OCI-LY1 (cell line): ENCODE data around the gene GALNTL6.

Experiments used
- H2AFZ ChIP-seq: fragments of 200-600 bp; sonication (generic), shearing (Covaris generic); 2 replicates; pipeline ENCODE4 v1.6.0; 2014; ENCODE audit warnings: antibody characterized with exemption, mild to moderate bottlenecking, low read length
- H3F3A ChIP-seq: fragments of 200-600 bp; sonication (generic), shearing (Covaris generic); 2 replicates; pipeline ENCODE4 v1.6.0; 2014; ENCODE audit warnings: mild to moderate bottlenecking, antibody characterized with exemption, low read length, moderate library complexity; ENCODE audit not compliant: insufficient read depth
- H3K27ac ChIP-seq: fragments of 200-600 bp; sonication (generic); 2 replicates; pipeline ENCODE4 v1.5.1; 2014; ENCODE audit warnings: low read length, mixed run types, mild to moderate bottlenecking, low read depth; ENCODE audit not compliant: poor library complexity, severe bottlenecking
- H3K27me3 ChIP-seq: fragments of 200-600 bp; sonication (generic); 2 replicates; pipeline ENCODE4 v1.6.0; 2014; ENCODE audit warnings: antibody characterized with exemption, mild to moderate bottlenecking, low read length, moderate library complexity; ENCODE audit not compliant: insufficient read depth
- H3K36me3 ChIP-seq: fragments of 200-600 bp; sonication (generic); 2 replicates; pipeline ENCODE4 v1.6.1; 2014; ENCODE audit warnings: mild to moderate bottlenecking, antibody characterized with exemption, low read length, moderate library complexity, mixed read lengths; ENCODE audit not compliant: insufficient read depth
- H3K4me1 ChIP-seq: fragments of 200-600 bp; sonication (generic); 2 replicates; pipeline ENCODE4 v1.5.1; 2014; ENCODE audit warnings: mild to moderate bottlenecking, low read length, moderate library complexity; ENCODE audit not compliant: insufficient read depth, severe bottlenecking
- H3K4me2 ChIP-seq: fragments of 200-600 bp; sonication (generic), shearing (Covaris generic); 2 replicates; pipeline ENCODE4 v1.6.1; 2014; ENCODE audit warnings: low read length
- H3K4me3 ChIP-seq: fragments of 200-600 bp; sonication (generic); 2 replicates; pipeline ENCODE4 v1.5.1; 2014; ENCODE audit warnings: low read length, low read depth, mild to moderate bottlenecking, mixed read lengths; ENCODE audit not compliant: poor library complexity, severe bottlenecking
- H3K79me2 ChIP-seq: fragments of 200-600 bp; shearing (Covaris generic); 2 replicates; pipeline ENCODE4 v1.6.1; 2016; ENCODE audit warnings: mixed run types, low read length, mixed read lengths; ENCODE audit not compliant: insufficient read depth
- H3K9ac ChIP-seq: fragments of 200-600 bp; sonication (generic), shearing (Covaris generic); 2 replicates; pipeline ENCODE4 v1.6.1; 2014; ENCODE audit warnings: mild to moderate bottlenecking, low read length, mixed read lengths
- H3K9me2 ChIP-seq: fragments of 200-600 bp; sonication (generic), shearing (Covaris generic); 2 replicates; pipeline ENCODE4 v1.6.1; 2014; ENCODE audit warnings: low read depth, mild to moderate bottlenecking, low read length, mixed read lengths
- H3K9me3 ChIP-seq: fragments of 200-600 bp; shearing (Covaris generic); 2 replicates; pipeline ENCODE4 v1.6.1; 2014; ENCODE audit warnings: low read length, mixed read lengths
- H4K20me1 ChIP-seq: fragments of 200-600 bp; sonication (generic), shearing (Covaris generic); 2 replicates; pipeline ENCODE4 v1.6.0; 2016; ENCODE audit warnings: mild to moderate bottlenecking, low read length; ENCODE audit not compliant: insufficient read depth
- CTCF ChIP-seq: fragments of 200-600 bp; sonication (generic), shearing (Covaris generic); IDR thresholded peaks from 2 replicates; pipeline ENCODE4 v1.5.1; 2017; ENCODE audit warnings: mild to moderate bottlenecking, antibody characterized with exemption, low read length, moderate library complexity, mixed read lengths
- EZH2 ChIP-seq: fragments of 200-600 bp; sonication (generic), shearing (Covaris generic); IDR thresholded peaks from 2 replicates; pipeline ENCODE4 v1.8.0; 2017; ENCODE audit warnings: borderline replicate concordance, mixed run types, mild to moderate bottlenecking, antibody characterized with exemption, low read length, moderate library complexity, mixed read lengths

Gene GALNTL6

GRCh38 chr4:173057901-173058300 lies 1244.7 kb downstream of the GALNTL6 start:
- H3K4me1 ChIP-seq: no peaks in the 10 kb centered on the region
- no peak overlapping the region for H3K4me2 ChIP-seq
- H3F3A ChIP-seq: no peaks in the 10 kb centered on the region
- H2AFZ ChIP-seq: no peak overlapping the region
- no peaks in the 10 kb centered on the region for H3K79me2 ChIP-seq
- H3K27ac ChIP-seq: no peak overlapping the region
- H3K27me3 ChIP-seq: no peaks in the 10 kb centered on the region
- no peaks in the 10 kb centered on the region for H4K20me1 ChIP-seq
- H3K9ac ChIP-seq: no peak overlapping the region
- no peak overlapping the region for H3K4me3 ChIP-seq
- H3K9me2 ChIP-seq: no peaks in the 10 kb centered on the region
- H3K36me3 ChIP-seq: no peaks in the 10 kb centered on the region
- no peaks in the 10 kb centered on the region for H3K9me3 ChIP-seq
- TF ChIP-seq EZH2 (no peak), CTCF (no peak)

- Histone ChIP-seq H3K79me2 (no peaks in the 10 kb centered on the region), H3K36me3 (no peaks in the 10 kb centered on the region), H3K4me1 (no peaks in the 10 kb centered on the region), H3K9me3 (no peaks in the 10 kb centered on the region), H4K20me1 (no peaks in the 10 kb centered on the region), H3K9ac (no peak overlapping the region), H3K4me3 (no peak overlapping the region), H3K27me3 (no peaks in the 10 kb centered on the region), H3K27ac (no peak overlapping the region), H3K4me2 (no peak overlapping the region), H3K9me2 (no peaks in the 10 kb centered on the region), H3F3A (no peaks in the 10 kb centered on the region), H2AFZ (no peak overlapping the region)
- TF ChIP-seq CTCF (no peak), EZH2 (no peak)
Measured at GRCh38 chr4:173061160-173061559, 1248.0 kb downstream of the GALNTL6 start.

- H3K27ac ChIP-seq: no peak overlapping the region
Measured at GRCh38 chr4:173073939-173074500, 1260.8 kb downstream of the GALNTL6 start.

More at GRCh38 chr4:173073939-173074500, 1260.8 kb downstream of the GALNTL6 start:
- no peaks in the 10 kb centered on the region for H3K79me2 ChIP-seq
- no peaks in the 10 kb centered on the region for H3F3A ChIP-seq
- H3K4me2 ChIP-seq: no peak overlapping the region
- no peaks in the 10 kb centered on the region for H4K20me1 ChIP-seq
- no peak overlapping the region for H2AFZ ChIP-seq
- TF ChIP-seq EZH2 (no peak), CTCF (no peak)
- no peaks in the 10 kb centered on the region for H3K9me2 ChIP-seq
- no peaks in the 10 kb centered on the region for H3K4me1 ChIP-seq
- no peaks in the 10 kb centered on the region; the same call in 1 of the 2 replicates for H3K27me3 ChIP-seq
- peaks cover 7% of the 10 kb centered on the region; the same call in 1 of the 2 replicates for H3K9me3 ChIP-seq
- no peaks in the 10 kb centered on the region for H3K36me3 ChIP-seq
- H3K9ac ChIP-seq: no peak overlapping the region
- H3K4me3 ChIP-seq: no peak overlapping the region
